Ascending aorta (tissue), 2 donors: ENCODE data around the gene FRMD4B. TPM values are rescaled to one million over a fixed set of nuclear protein-coding genes. Genes with fewer than 3 reads are reported as not detected.

Experiments
- DNase-seq, 2 donors: peaks; one replicate each; pipeline ENCODE4 v3.0.0-alpha.2; 2019; ENCODE audit warnings: low spot score in 2 of 2
- H3K27ac ChIP-seq, 2 donors: fragments of 200-600 bp; sonication (generic); one replicate each; pipeline ENCODE4 v1.5.1; 2016 to 2017; ENCODE audit warnings: mild to moderate bottlenecking in 1 of 2
- H3K27me3 ChIP-seq: fragments of 200-600 bp; sonication (generic); one replicate; pipeline ENCODE4 v1.5.1; 2017
- H3K36me3 ChIP-seq, 2 donors: fragments of 200-600 bp; sonication (generic); one replicate each; pipeline ENCODE4 v1.5.1; 2016
- H3K4me1 ChIP-seq, 2 donors: fragments of 200-600 bp; sonication (generic); one replicate each; pipeline ENCODE4 v1.5.1; 2016 to 2017; ENCODE audit warnings: mild to moderate bottlenecking in 1 of 2
- H3K4me3 ChIP-seq, 2 donors: fragments of 200-600 bp; sonication (generic); one replicate each; pipeline ENCODE4 v1.5.1; 2016 to 2017; ENCODE audit warnings: mild to moderate bottlenecking in 1 of 2
- H3K9me3 ChIP-seq, 2 donors: fragments of 200-600 bp; sonication (generic); one replicate each; pipeline ENCODE4 v1.5.1; 2016
- CTCF ChIP-seq, 3 experiments: fragments of 200-600 bp in 2 of 3; fragments of 450-650 bp in 1 of 3; sonication (generic) in 2 of 3; IDR thresholded peaks; one replicate each; pipeline ENCODE4 v1.5.1; 2016 to 2019; ENCODE audit warnings: antibody characterized with exemption in 3 of 3, mild to moderate bottlenecking in 1 of 3, moderate library complexity in 1 of 3
- intact Hi-C: fragments of 100-400 bp; cut with DNase I; formaldehyde crosslinking; loops from one replicate; pipeline ENCODE4 v1.15.1; 2023
- total RNA-seq: library from RNA; depleted of rRNA; stranded (reverse); fragments of >200 nt; gene quantifications from one replicate; pipeline ENCODE4 v1.1.0, GENCODE V29; 2016

Gene FRMD4B
- total RNA-seq, 1 donor from 2014 or later: 13.5 TPM

GRCh38 chr3:69193749-69194148 is 192.1 kb downstream of the FRMD4B start:
- no peak for TF ChIP-seq CTCF (IDR thresholded peaks at IDR 0.05)
- DNase-seq: no peak
- intact Hi-C loops: no loop called here
- no peaks in the 10 kb centered on the region for H3K27me3 ChIP-seq
- H3K4me1 ChIP-seq: no peaks in the 10 kb centered on the region
- no peak overlapping the region for H3K4me3 ChIP-seq
- peaks cover 10 to 20% of the 10 kb centered on the region in 2 donors for H3K36me3 ChIP-seq
- no peaks in the 10 kb centered on the region for H3K9me3 ChIP-seq
- H3K27ac ChIP-seq: no peak overlapping the region

- Histone ChIP-seq H3K4me3 (no peak overlapping the region), H3K9me3 (no peaks in the 10 kb centered on the region), H3K27me3 (no peaks in the 10 kb centered on the region), H3K27ac (no peak overlapping the region), H3K36me3 (peaks cover 10 to 20% of the 10 kb centered on the region in 2 donors), H3K4me1 (no peaks in the 10 kb centered on the region)
- intact Hi-C loops: no loop called here
- no peak for TF ChIP-seq CTCF (IDR thresholded peaks at IDR 0.05)
- DNase-seq: no peak
These were observed 194.4 kb downstream of the FRMD4B start for GRCh38 chr3:69191516-69191915.

- Histone ChIP-seq H3K9me3 (no peaks in the 10 kb centered on the region), H3K36me3 (peaks cover 17 to 21% of the 10 kb centered on the region in 2 donors), H3K4me3 (no peak overlapping the region), H3K27me3 (no peaks in the 10 kb centered on the region), H3K27ac (no peak overlapping the region), H3K4me1 (no peaks in the 10 kb centered on the region)
- DNase-seq: no peak
- no peak for TF ChIP-seq CTCF (IDR thresholded peaks at IDR 0.05)
- intact Hi-C loops: no loop called here
These were observed 196.4 kb downstream of the FRMD4B start for GRCh38 chr3:69189487-69189886.

GRCh38 chr3:69186575-69187093 is 199.3 kb downstream of the FRMD4B start:
- H3K9me3 ChIP-seq: no peaks in the 10 kb centered on the region
- no peak for TF ChIP-seq CTCF (IDR thresholded peaks at IDR 0.05)
- intact Hi-C loops: no loop called here
- H3K27me3 ChIP-seq: no peaks in the 10 kb centered on the region
- no peak for DNase-seq
- peaks cover 9 to 20% of the 10 kb centered on the region in 2 donors for H3K36me3 ChIP-seq
- no peak overlapping the region for H3K4me3 ChIP-seq
- H3K27ac ChIP-seq: no peak overlapping the region
- H3K4me1 ChIP-seq: no peaks in the 10 kb centered on the region

GRCh38 chr3:69182588-69183316 is 203.1 kb downstream of the FRMD4B start:
- Histone ChIP-seq H3K27me3 (no peaks in the 10 kb centered on the region), H3K9me3 (no peaks in the 10 kb centered on the region), H3K27ac (peak overlapping the region in 1 of 2 donors; percentile 7), H3K36me3 (peaks cover 16 to 30% of the 10 kb centered on the region in 2 donors), H3K4me1 (no peaks in the 10 kb centered on the region), H3K4me3 (no peak overlapping the region)
- intact Hi-C loops: no loop called here
- TF ChIP-seq CTCF (IDR thresholded peaks at IDR 0.05): no peak
- DNase-seq: no peak
